ENCODE data around the gene ADCY9.

The ADCY9 gene

GRCh38 chr16:4021916-4022315, 94.3 kb downstream of the ADCY9 start:
- DNase-seq, result no peak

- no peak for DNase-seq
Observed at GRCh38 chr16:4021070-4021779, 95.0 kb downstream of the ADCY9 start.

GRCh38 chr16:4019371-4019791, 96.9 kb downstream of the ADCY9 start:
- no peak for DNase-seq

GRCh38 chr16:4018391-4018790, 97.9 kb downstream of the ADCY9 start:
- DNase-seq, result no peak

- no peak for DNase-seq
Observed at GRCh38 chr16:4017807-4018206, 98.4 kb downstream of the ADCY9 start.

GRCh38 chr16:4016658-4017057, 99.6 kb downstream of the ADCY9 start:
- peak; percentile 34 for DNase-seq

- no peak for DNase-seq
Observed at GRCh38 chr16:4016005-4016352, 100.3 kb downstream of the ADCY9 start.

GRCh38 chr16:4015275-4016004, 100.8 kb downstream of the ADCY9 start:
- DNase-seq, result no peak

GRCh38 chr16:4011940-4012629, 104.2 kb downstream of the ADCY9 start:
- no peak for DNase-seq

GRCh38 chr16:4011225-4011939, 104.9 kb downstream of the ADCY9 start:
- DNase-seq, result no peak

GRCh38 chr16:4010225-4011158, 105.8 kb downstream of the ADCY9 start:
- DNase-seq, result no peak

GRCh38 chr16:4009177-4009576, 107.1 kb downstream of the ADCY9 start:
- DNase-seq, result no peak

GRCh38 chr16:4008116-4008515, 108.1 kb downstream of the ADCY9 start:
- DNase-seq, result no peak

- no peak for DNase-seq
Observed at GRCh38 chr16:4006397-4006999, 109.7 kb downstream of the ADCY9 start.

- no peak for DNase-seq
Observed at GRCh38 chr16:4005731-4006130, 110.5 kb downstream of the ADCY9 start.

GRCh38 chr16:4005281-4005680, 111.0 kb downstream of the ADCY9 start:
- no peak for DNase-seq

- no peak for DNase-seq
Observed at GRCh38 chr16:4004206-4004605, 112.0 kb downstream of the ADCY9 start.

- DNase-seq, result no peak
Observed at GRCh38 chr16:4003576-4003975, 112.7 kb downstream of the ADCY9 start.

GRCh38 chr16:4003166-4003565, 113.1 kb downstream of the ADCY9 start:
- DNase-seq, result no peak

GRCh38 chr16:4002121-4002520, 114.1 kb downstream of the ADCY9 start:
- DNase-seq, result no peak

GRCh38 chr16:3999479-4000325, 116.5 kb downstream of the ADCY9 start:
- peak; percentile 16 for DNase-seq

Measured in CD4-positive, alpha-beta T cell treated with Interleukin-4 for 4 hours (primary cell).